GM12878 (cell line): ENCODE data around the gene HS1BP3. TPM values are rescaled to one million over a fixed set of nuclear protein-coding genes. Genes with fewer than 3 reads are reported as not detected.

Experiments used
- ATAC-seq: fragments of 200-7000 bp; cut with Tn5 transposase; 3 replicates; pipeline ENCODE4 v1.9.1; 2020; ENCODE audit warnings: mild to moderate bottlenecking, moderate library complexity
- BruUV-seq: library from RNA; stranded (reverse); fragments of 400-500 nt; replicated peaks from 2 replicates; lab custom pipeline; 2021; lab: Mats Ljungman, UMichigan
- CTCF ChIA-PET: fragments of 300-600 bp; sonication (Branson Sonifier 250); formaldehyde crosslinking; extraction: SDS; loops from one replicate; lab custom pipeline; 2021; ENCODE audit warnings: inconsistent platforms; lab: Yijun Ruan, JAX
- POLR2A ChIA-PET: fragments of 350-600 bp; formaldehyde crosslinking; extraction: SDS; loops from one replicate; lab custom pipeline; 2021; ENCODE audit warnings: inconsistent platforms; lab: Charles Lee
- RAD21 ChIA-PET: fragments of 300-600 bp; sonication (Branson Sonifier 250); formaldehyde crosslinking; loops from one replicate; lab custom pipeline; 2023; ENCODE audit warnings: antibody characterized with exemption; ENCODE audit not compliant: unreplicated experiment; lab: Charles Lee
- SMC1A ChIA-PET: fragments of 300-600 bp; sonication (Branson Sonifier 250); formaldehyde crosslinking; loops from one replicate; lab custom pipeline; 2023; ENCODE audit not compliant: unreplicated experiment, uncharacterized antibody; lab: Charles Lee
- DNase-seq: peaks from one replicate; pipeline ENCODE4 v3.0.0-alpha.2; 2011; ENCODE audit warnings: low read depth, low spot score
- FAIRE-seq: peaks from 3 replicates; lab custom pipeline; 2011; peaks lifted over from hg19 to GRCh38; lab: Jason Lieb, UNC
- H2AFZ ChIP-seq: 2 replicates; pipeline ENCODE4 v1.6.0; 2011; ENCODE audit warnings: low read depth, low read length, control low read depth; ENCODE audit not compliant: control insufficient read depth
- H3K27ac ChIP-seq: 2 replicates; pipeline ENCODE4 v1.5.1; 2011; ENCODE audit warnings: control low read depth; ENCODE audit not compliant: control insufficient read depth, insufficient read depth
- H3K27me3 ChIP-seq, 2 experiments: replicated peaks in 1 of 2; 2 replicates each; pipeline versions ENCODE4 v1.6.0 to v1.6.1; 2011; ENCODE audit warnings: low read length in 1 of 2; ENCODE audit not compliant: control insufficient read depth in 2 of 2, insufficient read depth in 2 of 2
- H3K36me3 ChIP-seq, 2 experiments: 2 replicates each; pipeline ENCODE4 v1.5.1; 2011; ENCODE audit warnings: low read length in 1 of 2; ENCODE audit not compliant: control insufficient read depth in 2 of 2, insufficient read depth in 2 of 2
- H3K4me1 ChIP-seq: 2 replicates; pipeline ENCODE4 v1.6.1; 2011; ENCODE audit warnings: mild to moderate bottlenecking, low read length, moderate library complexity, mixed read lengths; ENCODE audit not compliant: control insufficient read depth, insufficient read depth
- H3K4me2 ChIP-seq: 2 replicates; pipeline ENCODE4 v1.6.0; 2011; ENCODE audit warnings: control low read depth; ENCODE audit not compliant: control insufficient read depth, insufficient read depth
- H3K4me3 ChIP-seq: fragments of 200-600 bp; sonication (generic); 2 replicates; pipeline ENCODE4 v1.5.1; 2016
- H3K79me2 ChIP-seq: 2 replicates; pipeline ENCODE4 v1.6.0; 2011; ENCODE audit warnings: low read length; ENCODE audit not compliant: control insufficient read depth, insufficient read depth
- H3K9ac ChIP-seq: 2 replicates; pipeline ENCODE4 v1.8.0; 2011; ENCODE audit warnings: low read length, control low read depth, mixed read lengths; ENCODE audit not compliant: control insufficient read depth, insufficient read depth
- H3K9me3 ChIP-seq: replicated peaks from 3 replicates; pipeline ENCODE4 v1.5.1; 2011; ENCODE audit warnings: mild to moderate bottlenecking, low read length; ENCODE audit not compliant: control insufficient read depth, insufficient read depth
- H4K20me1 ChIP-seq: 2 replicates; pipeline ENCODE4 v1.6.0; 2011; ENCODE audit not compliant: control insufficient read depth, insufficient read depth
- E2F8 ChIP-seq: fragments of 450-650 bp; IDR thresholded peaks from 2 replicates; pipeline ENCODE4 v1.6.1; 2018; ENCODE audit warnings: mild to moderate bottlenecking, low read depth, moderate library complexity; ENCODE audit not compliant: partially characterized antibody
- MTA3 ChIP-seq: IDR thresholded peaks from 2 replicates; pipeline ENCODE4 v1.6.1; 2012; ENCODE audit warnings: low read length, inconsistent platforms, borderline replicate concordance
- MXI1 ChIP-seq: fragments of 150-350 bp; IDR thresholded peaks from 2 replicates; pipeline ENCODE4 v1.6.1; 2011; ENCODE audit warnings: low read depth, mild to moderate bottlenecking, inconsistent platforms, low read length, improper control_type of control experiment
- NR2C1 ChIP-seq: fragments of 450-650 bp; IDR thresholded peaks from 2 replicates; pipeline ENCODE4 v1.6.1; 2017; ENCODE audit warnings: antibody characterized with exemption, mild to moderate bottlenecking, moderate library complexity
- POLR2AphosphoS2 ChIP-seq: IDR thresholded peaks from 2 replicates; pipeline ENCODE4 v1.6.1; 2011; ENCODE audit warnings: low read depth, mild to moderate bottlenecking, low read length, improper control_type of control experiment, moderate library complexity
- RELA ChIP-seq: fragments of 450-650 bp; IDR thresholded peaks from 2 replicates; pipeline ENCODE4 v1.8.0; 2014; ENCODE audit warnings: borderline replicate concordance; ENCODE audit not compliant: partially characterized antibody
- RELB ChIP-seq: fragments of 450-650 bp; IDR thresholded peaks from 2 replicates; pipeline ENCODE4 v1.6.1; 2017; ENCODE audit warnings: low read depth, mild to moderate bottlenecking, moderate library complexity
- RUNX3 ChIP-seq: IDR thresholded peaks from 2 replicates; pipeline ENCODE4 v1.6.1; 2012; ENCODE audit warnings: low read length, inconsistent platforms
- SMAD1 ChIP-seq: fragments of 450-650 bp; IDR thresholded peaks from 2 replicates; pipeline ENCODE4 v1.6.1; 2018; ENCODE audit warnings: mild to moderate bottlenecking, low read depth; ENCODE audit not compliant: partially characterized antibody
- WGBS: methylation state at CpG from one replicate; pipeline ENCODE4 v1.1.6; 2016; ENCODE audit warnings: low lambda C conversion rate; ENCODE audit not compliant: insufficient replicate concordance, insufficient coverage; ENCODE audit errors: missing lambda C conversion rate; 5-methylcytosine and 5-hydroxymethylcytosine counted together
- in situ Hi-C: fragments of 300-500 bp; cut with MboI; formaldehyde crosslinking; loops from 9 replicates; pipeline ENCODE4 v1.14.3; 2018; ENCODE audit warnings: mixed read lengths
- intact Hi-C: fragments of 100-400 bp; cut with micrococcal nuclease; formaldehyde crosslinking; loops from one replicate; pipeline ENCODE4 v1.14.2; 2022; ENCODE audit not compliant: unreplicated experiment
- polyA plus RNA-seq, 11 experiments: library from polyadenylated mRNA; depleted of rRNA in 4 of 11; unstranded in 6 of 11; stranded (reverse) in 5 of 11; fragments of >200 nt; fragmentation: Nextera tagmentation in 4 of 11; fragmentation: Illumina TruSeq in 1 of 11; extraction: Ambion mirVana in 4 of 11; extraction: Trizol in 1 of 11; gene quantifications; 1 replicate in 1 of 11; 2 replicates in 10 of 11; pipeline versions ENCODE4 v1.2.1 to v1.2.3, GENCODE V29; 2011 to 2016; ENCODE audit warnings: inconsistent platforms in 2 of 11, missing spikeins in 2 of 11, low read depth in 1 of 11
- total RNA-seq, 4 experiments: library from RNA; depleted of rRNA in 3 of 4; stranded (reverse); fragments of >200 nt in 3 of 4; fragmentation: Illumina TruSeq in 1 of 4; extraction: Trizol in 1 of 4; gene quantifications; 2 replicates each; pipeline versions ENCODE4 v1.2.1 to v1.2.3, GENCODE V29; 2013 to 2021

The HS1BP3 gene
- total and polyA plus RNA-seq, 10 of the 15 experiments (the other 5 are each of a cell fraction or from before 2014, with no cell fraction given): 0.47 to 7.2 (median 4.6) TPM

GRCh38 chr2:20604401-20604911 is 46.4 kb downstream of the HS1BP3 start:
- H3K27ac ChIP-seq: no peak overlapping the region
- intact Hi-C loops: no loop called here
- H3K79me2 ChIP-seq: no peaks in the 10 kb centered on the region
- FAIRE-seq (no peak), ATAC-seq (no peak), DNase-seq (no peak)
- H3K4me2 ChIP-seq: no peak overlapping the region
- no peak overlapping the region for H3K4me3 ChIP-seq
- no peaks in the 10 kb centered on the region for H3K4me1 ChIP-seq
- no peaks in the 10 kb centered on the region for H4K20me1 ChIP-seq
- 58% methylated on average over 7 of the region's 7 CpGs for WGBS
- no peaks in the 10 kb centered on the region for H3K27me3 ChIP-seq
- no peaks in the 10 kb centered on the region for H3K36me3 ChIP-seq
- ChIA-PET POLR2A (interaction anchor here (1.3 kb wide), 1 partner anchor 28 kb away, joined by 3 read pairs; no protein-coding TSS in a partner anchor), RAD21 (no interaction called here), SMC1A (interaction anchor here (1.3 to 3.5 kb wide), 2 partner anchors 8 to 79 kb away, joined by 4 to 16 read pairs; no protein-coding TSS in a partner anchor), CTCF (interaction anchor here (3.0 kb wide), 1 partner anchor 8 kb away, joined by 9 read pairs; no protein-coding TSS in a partner anchor)
- BruUV-seq: no TSS peak
- in situ Hi-C loops: no loop called here
- TF ChIP-seq MTA3: no peak
- no peak for TF ChIP-seq RELB
- no peak for TF ChIP-seq MXI1
- TF ChIP-seq RELA: no peak
- no peak for TF ChIP-seq NR2C1
- TF ChIP-seq E2F8: no peak
- no peak for TF ChIP-seq POLR2AphosphoS2
- TF ChIP-seq RUNX3: no peak
- no peak for TF ChIP-seq SMAD1
- H2AFZ ChIP-seq: no peak overlapping the region
- H3K9me3 ChIP-seq: peaks cover 3% of the 10 kb centered on the region
- H3K9ac ChIP-seq: no peak overlapping the region
